ENCODE results near the gene DCAF7.

Gene DCAF7

GRCh38 chr17:63621229-63621683, 71.0 kb downstream of the DCAF7 start:
- no peak for DNase-seq (ENCODE audit: low read depth in 2 of 2)
- no peak for TF ChIP-seq CTCF (IDR thresholded peaks at IDR 0.05; ENCODE audit: low read depth, low read length)
- peak overlapping the region; percentile 62 to 72 for H3K4me3 ChIP-seq (replicated peaks in 1 of 2; ENCODE audit: low read depth in 2 of 2, low read length in 2 of 2)

- peak; percentile 100 for DNase-seq (ENCODE audit: low read depth in 2 of 2)
- peak within 1 kb of the TSS; percentile 72 to 73 for H3K4me3 ChIP-seq (replicated peaks in 1 of 2; ENCODE audit: low read depth in 2 of 2, low read length in 2 of 2)
- no peak for TF ChIP-seq CTCF (IDR thresholded peaks at IDR 0.05; ENCODE audit: low read depth, low read length)
Observed at GRCh38 chr17:63621684-63622573, 71.7 kb downstream of the DCAF7 start, which contains the start of gene MAP3K3. MAP3K3 (plus strand) TSS chr17:63622417; CDS start chr17:63622760, 343 bp downstream.

- TF ChIP-seq CTCF (IDR thresholded peaks at IDR 0.05; ENCODE audit: low read depth, low read length) = no peak
- H3K4me3 ChIP-seq (replicated peaks in 1 of 2; ENCODE audit: low read depth in 2 of 2, low read length in 2 of 2) = peak overlapping the region; percentile 72 to 73
- peak; percentile 68 to 69 for DNase-seq (ENCODE audit: low read depth in 2 of 2)
Observed at GRCh38 chr17:63622574-63623390, 72.5 kb downstream of the DCAF7 start.

- peak overlapping the region; percentile 72 to 73 for H3K4me3 ChIP-seq (replicated peaks in 1 of 2; ENCODE audit: low read depth in 2 of 2, low read length in 2 of 2)
- no peak for DNase-seq (ENCODE audit: low read depth in 2 of 2)
Observed at GRCh38 chr17:63623786-63624530, 73.7 kb downstream of the DCAF7 start.

GRCh38 chr17:63624531-63624880, 74.2 kb downstream of the DCAF7 start:
- DNase-seq (ENCODE audit: low read depth in 2 of 2) = no peak
- no peak overlapping the region for H3K4me3 ChIP-seq (replicated peaks in 1 of 2; ENCODE audit: low read depth in 2 of 2, low read length in 2 of 2)
- TF ChIP-seq CTCF (IDR thresholded peaks at IDR 0.05; ENCODE audit: low read depth, low read length) = no peak

More at GRCh38 chr17:63623786-63624530, 73.7 kb downstream of the DCAF7 start:
- no peak for TF ChIP-seq CTCF (IDR thresholded peaks at IDR 0.05; ENCODE audit: low read depth, low read length)

GRCh38 chr17:63626551-63627180, 76.4 kb downstream of the DCAF7 start:
- no peak overlapping the region for H3K4me3 ChIP-seq (replicated peaks in 1 of 2; ENCODE audit: low read depth in 2 of 2, low read length in 2 of 2)
- TF ChIP-seq CTCF (IDR thresholded peaks at IDR 0.05; ENCODE audit: low read depth, low read length) = no peak
- peak; percentile 41 to 51 for DNase-seq (ENCODE audit: low read depth in 2 of 2)
